ENCODE results near the gene NFATC2.

DNA sequence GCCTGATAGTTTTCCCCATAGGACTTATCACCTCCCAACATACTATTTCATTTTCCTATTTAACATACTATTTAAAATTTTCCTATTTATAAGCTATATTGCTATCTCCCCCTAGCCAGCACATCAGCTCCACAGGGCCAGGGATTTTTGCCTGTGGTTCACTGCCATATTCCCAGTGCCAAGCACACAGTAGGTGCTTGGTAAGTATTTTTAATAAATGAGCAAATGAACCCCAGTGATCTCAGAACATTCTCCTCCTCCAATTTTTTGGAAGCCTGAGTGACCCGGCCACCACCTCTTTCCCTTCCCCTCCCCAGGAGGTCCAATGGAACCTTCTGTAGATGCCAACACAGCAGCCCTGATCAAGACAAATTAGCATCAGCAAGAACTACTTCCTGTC is 33.3 kb downstream of the NFATC2 start:
- TF ChIP-seq POLR2AphosphoS5 (IDR thresholded peaks at IDR 0.05; ENCODE audit: low read depth) (no peak), SPI1 (IDR thresholded peaks at IDR 0.05; ENCODE audit: borderline replicate concordance, low read depth) (no peak)
- TF ChIP-seq, protein P1, sequence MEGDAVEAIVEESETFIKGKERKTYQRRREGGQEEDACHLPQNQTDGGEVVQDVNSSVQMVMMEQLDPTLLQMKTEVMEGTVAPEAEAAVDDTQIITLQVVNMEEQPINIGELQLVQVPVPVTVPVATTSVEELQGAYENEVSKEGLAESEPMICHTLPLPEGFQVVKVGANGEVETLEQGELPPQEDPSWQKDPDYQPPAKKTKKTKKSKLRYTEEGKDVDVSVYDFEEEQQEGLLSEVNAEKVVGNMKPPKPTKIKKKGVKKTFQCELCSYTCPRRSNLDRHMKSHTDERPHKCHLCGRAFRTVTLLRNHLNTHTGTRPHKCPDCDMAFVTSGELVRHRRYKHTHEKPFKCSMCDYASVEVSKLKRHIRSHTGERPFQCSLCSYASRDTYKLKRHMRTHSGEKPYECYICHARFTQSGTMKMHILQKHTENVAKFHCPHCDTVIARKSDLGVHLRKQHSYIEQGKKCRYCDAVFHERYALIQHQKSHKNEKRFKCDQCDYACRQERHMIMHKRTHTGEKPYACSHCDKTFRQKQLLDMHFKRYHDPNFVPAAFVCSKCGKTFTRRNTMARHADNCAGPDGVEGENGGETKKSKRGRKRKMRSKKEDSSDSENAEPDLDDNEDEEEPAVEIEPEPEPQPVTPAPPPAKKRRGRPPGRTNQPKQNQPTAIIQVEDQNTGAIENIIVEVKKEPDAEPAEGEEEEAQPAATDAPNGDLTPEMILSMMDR (IDR thresholded peaks at IDR 0.05; ENCODE audit: insufficient read depth, low read length) = no peak
- TF ChIP-seq, protein P2, sequence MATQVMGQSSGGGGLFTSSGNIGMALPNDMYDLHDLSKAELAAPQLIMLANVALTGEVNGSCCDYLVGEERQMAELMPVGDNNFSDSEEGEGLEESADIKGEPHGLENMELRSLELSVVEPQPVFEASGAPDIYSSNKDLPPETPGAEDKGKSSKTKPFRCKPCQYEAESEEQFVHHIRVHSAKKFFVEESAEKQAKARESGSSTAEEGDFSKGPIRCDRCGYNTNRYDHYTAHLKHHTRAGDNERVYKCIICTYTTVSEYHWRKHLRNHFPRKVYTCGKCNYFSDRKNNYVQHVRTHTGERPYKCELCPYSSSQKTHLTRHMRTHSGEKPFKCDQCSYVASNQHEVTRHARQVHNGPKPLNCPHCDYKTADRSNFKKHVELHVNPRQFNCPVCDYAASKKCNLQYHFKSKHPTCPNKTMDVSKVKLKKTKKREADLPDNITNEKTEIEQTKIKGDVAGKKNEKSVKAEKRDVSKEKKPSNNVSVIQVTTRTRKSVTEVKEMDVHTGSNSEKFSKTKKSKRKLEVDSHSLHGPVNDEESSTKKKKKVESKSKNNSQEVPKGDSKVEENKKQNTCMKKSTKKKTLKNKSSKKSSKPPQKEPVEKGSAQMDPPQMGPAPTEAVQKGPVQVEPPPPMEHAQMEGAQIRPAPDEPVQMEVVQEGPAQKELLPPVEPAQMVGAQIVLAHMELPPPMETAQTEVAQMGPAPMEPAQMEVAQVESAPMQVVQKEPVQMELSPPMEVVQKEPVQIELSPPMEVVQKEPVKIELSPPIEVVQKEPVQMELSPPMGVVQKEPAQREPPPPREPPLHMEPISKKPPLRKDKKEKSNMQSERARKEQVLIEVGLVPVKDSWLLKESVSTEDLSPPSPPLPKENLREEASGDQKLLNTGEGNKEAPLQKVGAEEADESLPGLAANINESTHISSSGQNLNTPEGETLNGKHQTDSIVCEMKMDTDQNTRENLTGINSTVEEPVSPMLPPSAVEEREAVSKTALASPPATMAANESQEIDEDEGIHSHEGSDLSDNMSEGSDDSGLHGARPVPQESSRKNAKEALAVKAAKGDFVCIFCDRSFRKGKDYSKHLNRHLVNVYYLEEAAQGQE (IDR thresholded peaks at IDR 0.05; ENCODE audit: insufficient replicate concordance, low read depth) = no peak

Measured in HL-60 (cell line).